Measurements from ENCODE around the gene KRT1.

GRCh38 chr12:52651726-52652261 is 28.4 kb downstream of the KRT1 start, which contains the start of gene KRT2:
- no peak for TF ChIP-seq ZNF398 (tag by site-specific recombination; IDR thresholded peaks at IDR 0.05)
- no peak for TF ChIP-seq ZNF561 (tag by site-specific recombination; IDR thresholded peaks at IDR 0.05; ENCODE audit: borderline replicate concordance)
- no peak for TF ChIP-seq ZNF449 (tag by site-specific recombination; IDR thresholded peaks at IDR 0.05)
- TF ChIP-seq, protein P1, sequence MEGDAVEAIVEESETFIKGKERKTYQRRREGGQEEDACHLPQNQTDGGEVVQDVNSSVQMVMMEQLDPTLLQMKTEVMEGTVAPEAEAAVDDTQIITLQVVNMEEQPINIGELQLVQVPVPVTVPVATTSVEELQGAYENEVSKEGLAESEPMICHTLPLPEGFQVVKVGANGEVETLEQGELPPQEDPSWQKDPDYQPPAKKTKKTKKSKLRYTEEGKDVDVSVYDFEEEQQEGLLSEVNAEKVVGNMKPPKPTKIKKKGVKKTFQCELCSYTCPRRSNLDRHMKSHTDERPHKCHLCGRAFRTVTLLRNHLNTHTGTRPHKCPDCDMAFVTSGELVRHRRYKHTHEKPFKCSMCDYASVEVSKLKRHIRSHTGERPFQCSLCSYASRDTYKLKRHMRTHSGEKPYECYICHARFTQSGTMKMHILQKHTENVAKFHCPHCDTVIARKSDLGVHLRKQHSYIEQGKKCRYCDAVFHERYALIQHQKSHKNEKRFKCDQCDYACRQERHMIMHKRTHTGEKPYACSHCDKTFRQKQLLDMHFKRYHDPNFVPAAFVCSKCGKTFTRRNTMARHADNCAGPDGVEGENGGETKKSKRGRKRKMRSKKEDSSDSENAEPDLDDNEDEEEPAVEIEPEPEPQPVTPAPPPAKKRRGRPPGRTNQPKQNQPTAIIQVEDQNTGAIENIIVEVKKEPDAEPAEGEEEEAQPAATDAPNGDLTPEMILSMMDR (tag by site-specific recombination; IDR thresholded peaks at IDR 0.05), result no peak
